Fibroblast of lung (primary cell): ENCODE results near the gene PIK3C2A.

ENCODE experiments used
- CTCF ChIP-seq, 2 donors: IDR thresholded peaks in 1 of 2; conservative IDR thresholded peaks in 1 of 2; 1 replicate in 1 of 2; 2 replicates in 1 of 2; pipeline ENCODE4 v1.5.1; 2011 to 2012; ENCODE audit warnings: low read length in 2 of 2, control low read depth in 1 of 2, inconsistent platforms in 1 of 2, low read depth in 1 of 2, mild to moderate bottlenecking in 1 of 2
- EZH2 ChIP-seq: IDR thresholded peaks from 2 replicates; pipeline ENCODE4 v1.5.1; 2012; ENCODE audit warnings: low read length, control low read depth, mild to moderate bottlenecking; ENCODE audit errors: missing control alignments

- TF ChIP-seq CTCF (conservative IDR thresholded peaks at IDR 0.05 in 1 of 2, IDR thresholded peaks at IDR 0.05 in 1 of 2; ENCODE audit: low read depth in 1 of 2, low read length in 2 of 2) (no peak), EZH2 (no peak)
Measured at GRCh38 chr11:17219016-17219415, 11.2 kb upstream of the PIK3C2A start.
